HepG2 (cell line): ENCODE results near the gene FBXO33. TPM values are rescaled to one million over a fixed set of nuclear protein-coding genes. Genes with fewer than 3 reads are reported as not detected.
A peak's percentile ranks its signal among the peaks of the same experiment; 100 is the strongest.

Source experiments
- ARNTL ChIP-seq: sonication (generic); formaldehyde crosslinking; IDR thresholded peaks from 2 replicates; pipeline ENCODE4 v1.4.0; 2020; ENCODE audit warnings: mild to moderate bottlenecking, missing genetic modification reagents
- CBX2 ChIP-seq, 2 experiments: fragments of 200-600 bp in 1 of 2; sonication (generic); formaldehyde crosslinking in 1 of 2; IDR thresholded peaks; 2 replicates each; pipeline versions ENCODE4 v1.7.0 to v1.8.1; 2018 to 2022; ENCODE audit warnings: low read depth in 2 of 2, low read length in 1 of 2, mild to moderate bottlenecking in 1 of 2, missing genetic modification reagents in 1 of 2
- EZH2 ChIP-seq: conservative IDR thresholded peaks from 2 replicates; pipeline ENCODE4 v1.6.1; 2012; ENCODE audit warnings: mild to moderate bottlenecking, low read depth, low read length, moderate library complexity
- KMT2A ChIP-seq: sonication (generic); formaldehyde crosslinking; IDR thresholded peaks from 2 replicates; pipeline ENCODE4 v1.4.0; 2020; ENCODE audit warnings: missing genetic modification reagents
- NFKBIZ ChIP-seq: IDR thresholded peaks from 2 replicates; pipeline ENCODE4 v1.6.1; 2018; ENCODE audit warnings: missing genetic modification reagents, missing compliant biosample characterization
- SMAD3 ChIP-seq: sonication (generic); formaldehyde crosslinking; IDR thresholded peaks from 2 replicates; pipeline ENCODE4 v1.4.0; 2020; ENCODE audit warnings: missing genetic modification reagents
- STAG1 ChIP-seq: sonication (generic); formaldehyde crosslinking; IDR thresholded peaks from 2 replicates; pipeline ENCODE4 v1.4.0; 2020; ENCODE audit warnings: missing genetic modification reagents
- TBL1XR1 ChIP-seq: fragments of 150-350 bp; IDR thresholded peaks from 2 replicates; pipeline ENCODE4 v1.6.1; 2014; ENCODE audit warnings: borderline replicate concordance, low read length; ENCODE audit not compliant: partially characterized antibody
- TOE1 ChIP-seq: sonication (generic); formaldehyde crosslinking; IDR thresholded peaks from 2 replicates; pipeline ENCODE4 v1.4.0; 2020; ENCODE audit warnings: mild to moderate bottlenecking, missing genetic modification reagents
- TOPORS ChIP-seq: sonication (generic); formaldehyde crosslinking; IDR thresholded peaks from 2 replicates; pipeline ENCODE4 v1.8.0; 2023; ENCODE audit warnings: mild to moderate bottlenecking, missing genetic modification reagents
- ZBTB7B ChIP-seq: sonication (generic); formaldehyde crosslinking; IDR thresholded peaks from 2 replicates; pipeline ENCODE4 v1.4.0; 2020; ENCODE audit warnings: missing genetic modification reagents
- ZC3H13 ChIP-seq: sonication (generic); formaldehyde crosslinking; IDR thresholded peaks from 2 replicates; pipeline ENCODE4 v1.8.1; 2023; ENCODE audit warnings: mild to moderate bottlenecking, missing genetic modification reagents, moderate library complexity
- ZMYM2 ChIP-seq: sonication (generic); formaldehyde crosslinking; IDR thresholded peaks from 2 replicates; pipeline ENCODE4 v1.8.0; 2022; ENCODE audit warnings: mild to moderate bottlenecking, missing genetic modification reagents
- ZNF232 ChIP-seq: sonication (generic); formaldehyde crosslinking; IDR thresholded peaks from 2 replicates; pipeline ENCODE4 v1.4.0; 2020; ENCODE audit warnings: missing genetic modification reagents, borderline replicate concordance
- ZNF33A ChIP-seq: sonication (generic); formaldehyde crosslinking; IDR thresholded peaks from 2 replicates; pipeline ENCODE4 v1.5.1; 2020; ENCODE audit warnings: missing genetic modification reagents, mild to moderate bottlenecking, moderate library complexity, borderline replicate concordance
- ZNF350 ChIP-seq: sonication (generic); formaldehyde crosslinking; IDR thresholded peaks from 2 replicates; pipeline ENCODE4 v1.4.0; 2020; ENCODE audit warnings: mild to moderate bottlenecking, low read depth, missing genetic modification reagents, borderline replicate concordance
- ZNF652 ChIP-seq: IDR thresholded peaks from 2 replicates; pipeline ENCODE4 v1.6.1; 2016; ENCODE audit warnings: low read depth, borderline replicate concordance
- polyA plus RNA-seq, 8 experiments: library from polyadenylated mRNA; depleted of rRNA in 3 of 8; stranded (reverse) in 7 of 8; unstranded in 1 of 8; fragments of >200 nt; fragmentation: Illumina TruSeq in 4 of 8; extraction: Trizol in 4 of 8; gene quantifications; 2 replicates each; pipeline versions ENCODE4 v1.2.1 to v1.2.3, GENCODE V29; 2011 to 2016; ENCODE audit warnings: low read depth in 4 of 8, missing spikeins in 1 of 8, mixed read lengths in 1 of 8; ENCODE audit not compliant: insufficient read depth in 1 of 8
- total RNA-seq, 5 experiments: library from RNA; depleted of rRNA; stranded (reverse); fragments of >200 nt; fragmentation: Illumina TruSeq; extraction: Trizol; gene quantifications; 2 replicates each; pipeline ENCODE4 v1.2.3, GENCODE V29; 2016; ENCODE audit warnings: low read depth in 1 of 5
- TF ChIP-seq, protein P1 (sequence below): IDR thresholded peaks from 2 replicates; pipeline ENCODE4 v1.6.1; 2012; ENCODE audit warnings: low read depth, low read length, improper control_type of control experiment
- TF ChIP-seq, protein P2 (sequence below): sonication (generic); formaldehyde crosslinking; IDR thresholded peaks from 2 replicates; pipeline ENCODE4 v1.5.0; 2020; ENCODE audit warnings: mild to moderate bottlenecking, missing genetic modification reagents
- TF ChIP-seq, protein P3 (sequence below): sonication (generic); formaldehyde crosslinking; IDR thresholded peaks from 2 replicates; pipeline ENCODE4 v1.4.0; 2020; ENCODE audit warnings: missing genetic modification reagents, low read depth, mild to moderate bottlenecking, borderline replicate concordance

FBXO33 gene
- total and polyA plus RNA-seq, 2 of the 13 experiments (the other 11 are each of a cell fraction or from before 2014, with no cell fraction given) = 15.5 to 16.9 TPM

DNA sequence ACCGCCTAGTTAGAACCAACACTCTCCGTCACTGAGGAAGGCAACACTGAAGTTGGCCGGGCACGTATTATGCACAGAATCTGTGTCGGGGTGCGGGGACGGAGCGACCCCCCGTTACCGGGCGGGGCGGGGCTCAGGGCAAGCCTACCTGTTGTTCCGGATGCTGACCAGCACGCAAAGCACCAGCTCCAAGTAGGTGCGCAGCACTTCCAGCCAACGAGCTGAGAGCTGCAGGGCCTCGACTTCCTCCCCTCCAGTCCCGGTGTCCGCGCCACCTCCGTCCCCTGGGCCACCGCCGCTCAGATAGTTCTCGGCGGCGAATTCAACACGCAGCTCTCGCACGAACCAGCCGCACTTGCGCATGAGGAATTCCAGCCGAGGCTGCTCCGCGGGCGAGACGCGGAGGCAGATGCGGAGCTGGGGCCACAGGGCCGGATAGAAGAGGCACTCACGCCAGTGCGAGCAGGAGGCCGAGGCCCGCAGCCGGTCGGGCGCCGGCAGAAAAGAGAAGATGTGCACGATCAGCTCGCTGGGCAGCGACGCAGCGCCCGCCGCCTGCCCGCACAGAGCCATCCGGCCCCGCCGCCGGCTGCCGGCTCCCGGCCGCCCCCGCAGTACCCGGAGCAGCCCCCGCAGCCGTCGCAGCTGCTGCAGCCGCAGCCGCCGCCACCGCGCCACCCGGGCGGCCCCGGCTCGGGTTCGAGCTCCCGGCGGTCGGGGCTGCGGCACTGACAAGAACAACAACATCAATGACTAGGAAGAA is 636 bp downstream of the FBXO33 start (continued):
- TF ChIP-seq ARNTL = peak; percentile 4; the same call in 1 of the 2 replicates
- TF ChIP-seq, protein P1, sequence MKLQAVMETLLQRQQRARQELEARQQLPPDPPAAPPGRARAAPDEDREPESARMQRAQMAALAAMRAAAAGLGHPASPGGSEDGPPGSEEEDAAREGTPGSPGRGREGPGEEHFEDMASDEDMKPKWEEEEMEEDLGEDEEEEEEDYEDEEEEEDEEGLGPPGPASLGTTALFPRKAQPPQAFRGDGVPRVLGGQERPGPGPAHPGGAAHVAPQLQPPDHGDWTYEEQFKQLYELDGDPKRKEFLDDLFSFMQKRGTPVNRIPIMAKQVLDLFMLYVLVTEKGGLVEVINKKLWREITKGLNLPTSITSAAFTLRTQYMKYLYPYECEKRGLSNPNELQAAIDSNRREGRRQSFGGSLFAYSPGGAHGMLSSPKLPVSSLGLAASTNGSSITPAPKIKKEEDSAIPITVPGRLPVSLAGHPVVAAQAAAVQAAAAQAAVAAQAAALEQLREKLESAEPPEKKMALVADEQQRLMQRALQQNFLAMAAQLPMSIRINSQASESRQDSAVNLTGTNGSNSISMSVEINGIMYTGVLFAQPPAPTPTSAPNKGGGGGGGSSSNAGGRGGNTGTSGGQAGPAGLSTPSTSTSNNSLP = 0 out of 2 replicates have a peak, but pooled peaks have one; percentile 5
- TF ChIP-seq NFKBIZ (CRISPR knock-in tag) = no peak
- no peak; the same call in 1 of the 2 replicates for TF ChIP-seq ZBTB7B
- TF ChIP-seq TBL1XR1 = no peak
- TF ChIP-seq TOPORS = no peak
- peak; percentile 49; the same call in 1 of the 2 replicates for TF ChIP-seq ZNF350
- peak; percentile 80 for TF ChIP-seq ZNF232 (CRISPR knock-in tag)
- TF ChIP-seq TOE1 (CRISPR knock-in tag) = no peak
- peak; percentile 66 for TF ChIP-seq KMT2A (CRISPR knock-in tag)
- no peak for TF ChIP-seq STAG1 (CRISPR knock-in tag)
- TF ChIP-seq, protein P2, sequence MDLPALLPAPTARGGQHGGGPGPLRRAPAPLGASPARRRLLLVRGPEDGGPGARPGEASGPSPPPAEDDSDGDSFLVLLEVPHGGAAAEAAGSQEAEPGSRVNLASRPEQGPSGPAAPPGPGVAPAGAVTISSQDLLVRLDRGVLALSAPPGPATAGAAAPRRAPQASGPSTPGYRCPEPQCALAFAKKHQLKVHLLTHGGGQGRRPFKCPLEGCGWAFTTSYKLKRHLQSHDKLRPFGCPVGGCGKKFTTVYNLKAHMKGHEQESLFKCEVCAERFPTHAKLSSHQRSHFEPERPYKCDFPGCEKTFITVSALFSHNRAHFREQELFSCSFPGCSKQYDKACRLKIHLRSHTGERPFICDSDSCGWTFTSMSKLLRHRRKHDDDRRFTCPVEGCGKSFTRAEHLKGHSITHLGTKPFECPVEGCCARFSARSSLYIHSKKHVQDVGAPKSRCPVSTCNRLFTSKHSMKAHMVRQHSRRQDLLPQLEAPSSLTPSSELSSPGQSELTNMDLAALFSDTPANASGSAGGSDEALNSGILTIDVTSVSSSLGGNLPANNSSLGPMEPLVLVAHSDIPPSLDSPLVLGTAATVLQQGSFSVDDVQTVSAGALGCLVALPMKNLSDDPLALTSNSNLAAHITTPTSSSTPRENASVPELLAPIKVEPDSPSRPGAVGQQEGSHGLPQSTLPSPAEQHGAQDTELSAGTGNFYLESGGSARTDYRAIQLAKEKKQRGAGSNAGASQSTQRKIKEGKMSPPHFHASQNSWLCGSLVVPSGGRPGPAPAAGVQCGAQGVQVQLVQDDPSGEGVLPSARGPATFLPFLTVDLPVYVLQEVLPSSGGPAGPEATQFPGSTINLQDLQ (CRISPR knock-in tag) = 0 out of 2 replicates have a peak, but pooled peaks have one; percentile 67
- no peak for TF ChIP-seq ZNF33A
- TF ChIP-seq EZH2 = no peak
- TF ChIP-seq, protein P3, sequence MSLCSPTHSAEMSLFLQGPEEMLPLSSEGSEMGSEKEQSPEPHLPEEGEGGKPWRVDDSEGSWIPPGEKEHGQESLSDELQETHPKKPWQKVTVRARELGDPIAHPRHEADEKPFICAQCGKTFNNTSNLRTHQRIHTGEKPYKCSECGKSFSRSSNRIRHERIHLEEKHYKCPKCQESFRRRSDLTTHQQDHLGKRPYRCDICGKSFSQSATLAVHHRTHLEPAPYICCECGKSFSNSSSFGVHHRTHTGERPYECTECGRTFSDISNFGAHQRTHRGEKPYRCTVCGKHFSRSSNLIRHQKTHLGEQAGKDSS (CRISPR knock-in tag) = no peak
- no peak for TF ChIP-seq ZMYM2 (CRISPR knock-in tag)
- TF ChIP-seq CBX2 (IDR thresholded peaks at IDR 0.05; ENCODE audit: low read depth, low read length) = no peak
- no peak for TF ChIP-seq CBX2 (CRISPR knock-in tag; IDR thresholded peaks at IDR 0.05; ENCODE audit: low read depth)
- 0 out of 2 replicates have a peak, but pooled peaks have one; percentile 12 for TF ChIP-seq ZNF652
- TF ChIP-seq ZC3H13 (CRISPR knock-in tag) = peak; percentile 94
- TF ChIP-seq SMAD3 (CRISPR knock-in tag) = peak; percentile 55; the same call in 1 of the 2 replicates
